Fibroblast of pulmonary artery (primary cell): ENCODE measurements around the gene ITGA2B.
A peak's percentile ranks its signal among the peaks of the same experiment; 100 is the strongest.
"Not testable (repeated sequence)": the region's sequence is repeated elsewhere in the genome, so short reads cannot be mapped to it uniquely, and the experiment has no call there.

Source experiments
- DNase-seq: peaks from one replicate; pipeline ENCODE4 v3.0.0-alpha.2; 2010; ENCODE audit warnings: low read depth
- H3K4me3 ChIP-seq: replicated peaks from 2 replicates; pipeline ENCODE4 v1.5.1; 2011; ENCODE audit warnings: low read depth, mild to moderate bottlenecking, control low read depth, low read length, moderate library complexity
- TF ChIP-seq, protein P1 (sequence below): IDR thresholded peaks from 2 replicates; pipeline ENCODE4 v1.5.1; 2011; ENCODE audit warnings: mild to moderate bottlenecking, control low read depth, low read length, inconsistent platforms; ENCODE audit errors: missing control alignments

Gene ITGA2B

DNA sequence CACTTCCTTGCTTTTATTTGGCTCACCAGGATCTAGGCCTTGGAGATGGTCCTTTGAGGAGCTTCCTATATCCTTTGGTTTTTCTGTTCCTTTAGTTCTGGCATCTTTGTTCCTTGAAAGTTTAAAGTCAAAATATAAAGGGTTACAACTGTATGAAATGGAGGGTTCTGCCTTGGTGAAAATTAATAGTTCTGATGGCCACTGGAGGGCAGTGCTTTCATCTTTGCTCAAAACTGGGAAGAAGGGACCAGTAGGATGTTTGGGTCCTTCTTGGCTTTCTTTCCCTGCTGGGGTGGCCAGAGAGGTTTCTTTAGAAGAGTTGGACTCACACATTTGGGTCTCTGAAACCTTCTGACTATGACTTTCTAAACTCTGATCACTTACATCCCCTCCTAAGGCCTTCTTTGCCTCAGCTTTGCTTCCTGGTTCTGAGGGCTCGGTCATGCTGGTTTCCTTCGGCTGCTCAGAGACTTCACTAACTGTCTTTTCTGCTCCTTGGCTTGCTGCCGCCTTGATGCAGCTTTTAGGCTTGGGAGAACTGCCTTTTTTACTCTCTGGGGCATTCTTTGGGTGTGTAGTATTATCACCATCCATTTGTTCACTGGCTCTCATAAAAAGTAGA, 10.9 kb upstream of the ITGA2B start:
- no peak overlapping the region for H3K4me3 ChIP-seq
- DNase-seq, result peak; percentile 45
- TF ChIP-seq, protein P1, sequence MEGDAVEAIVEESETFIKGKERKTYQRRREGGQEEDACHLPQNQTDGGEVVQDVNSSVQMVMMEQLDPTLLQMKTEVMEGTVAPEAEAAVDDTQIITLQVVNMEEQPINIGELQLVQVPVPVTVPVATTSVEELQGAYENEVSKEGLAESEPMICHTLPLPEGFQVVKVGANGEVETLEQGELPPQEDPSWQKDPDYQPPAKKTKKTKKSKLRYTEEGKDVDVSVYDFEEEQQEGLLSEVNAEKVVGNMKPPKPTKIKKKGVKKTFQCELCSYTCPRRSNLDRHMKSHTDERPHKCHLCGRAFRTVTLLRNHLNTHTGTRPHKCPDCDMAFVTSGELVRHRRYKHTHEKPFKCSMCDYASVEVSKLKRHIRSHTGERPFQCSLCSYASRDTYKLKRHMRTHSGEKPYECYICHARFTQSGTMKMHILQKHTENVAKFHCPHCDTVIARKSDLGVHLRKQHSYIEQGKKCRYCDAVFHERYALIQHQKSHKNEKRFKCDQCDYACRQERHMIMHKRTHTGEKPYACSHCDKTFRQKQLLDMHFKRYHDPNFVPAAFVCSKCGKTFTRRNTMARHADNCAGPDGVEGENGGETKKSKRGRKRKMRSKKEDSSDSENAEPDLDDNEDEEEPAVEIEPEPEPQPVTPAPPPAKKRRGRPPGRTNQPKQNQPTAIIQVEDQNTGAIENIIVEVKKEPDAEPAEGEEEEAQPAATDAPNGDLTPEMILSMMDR, result peak; percentile 55

DNA sequence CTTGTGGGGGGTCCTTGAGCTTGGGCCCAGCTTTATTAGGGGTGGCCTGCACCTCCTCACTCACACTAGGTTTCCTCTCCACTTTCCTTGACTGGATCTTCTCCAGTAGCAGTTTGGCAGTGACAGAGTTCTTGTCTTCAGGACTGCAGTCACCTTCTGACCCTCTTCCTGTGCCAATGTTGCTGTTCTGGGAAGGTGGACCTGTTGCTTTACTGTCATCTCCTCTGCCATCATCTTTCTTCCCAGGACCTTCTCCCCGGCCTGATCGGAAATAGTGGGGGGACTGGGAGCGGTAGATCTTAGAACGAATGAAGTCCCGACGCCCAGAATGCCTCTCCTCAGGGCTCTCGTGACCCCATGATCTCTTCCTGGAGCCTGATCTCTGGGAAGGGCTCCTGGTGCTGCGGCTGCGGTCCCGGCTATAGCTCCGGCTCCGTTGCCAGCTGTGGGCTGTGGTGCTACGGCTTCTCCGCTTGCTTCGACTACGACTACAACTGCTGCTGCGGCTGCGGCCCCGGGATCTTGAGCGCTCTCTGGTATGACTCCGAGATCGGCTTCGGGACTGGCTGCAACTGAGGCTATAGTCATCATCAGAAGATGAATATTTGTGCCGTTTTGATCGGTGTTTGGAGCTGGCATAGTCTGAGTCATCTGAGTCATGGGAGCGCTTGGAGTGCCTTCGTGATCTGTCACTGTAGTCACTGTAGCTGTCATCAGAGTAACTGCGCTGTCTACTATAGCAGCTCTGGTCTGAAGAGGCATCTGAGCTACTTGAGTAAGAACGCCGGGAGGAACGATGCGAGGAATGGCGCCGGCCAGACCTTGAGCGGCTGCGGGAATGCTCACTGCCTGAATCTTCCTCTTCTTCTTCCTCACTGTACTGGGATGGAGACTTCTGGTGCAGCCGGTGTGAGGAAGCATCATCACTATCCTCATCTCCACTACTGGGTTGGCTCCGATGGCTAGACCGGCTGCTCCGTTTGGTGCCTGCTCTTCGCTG, 9.5 kb upstream of the ITGA2B start:
- TF ChIP-seq, protein P1, result no peak
- no peak overlapping the region for H3K4me3 ChIP-seq
- no peak for DNase-seq

DNA sequence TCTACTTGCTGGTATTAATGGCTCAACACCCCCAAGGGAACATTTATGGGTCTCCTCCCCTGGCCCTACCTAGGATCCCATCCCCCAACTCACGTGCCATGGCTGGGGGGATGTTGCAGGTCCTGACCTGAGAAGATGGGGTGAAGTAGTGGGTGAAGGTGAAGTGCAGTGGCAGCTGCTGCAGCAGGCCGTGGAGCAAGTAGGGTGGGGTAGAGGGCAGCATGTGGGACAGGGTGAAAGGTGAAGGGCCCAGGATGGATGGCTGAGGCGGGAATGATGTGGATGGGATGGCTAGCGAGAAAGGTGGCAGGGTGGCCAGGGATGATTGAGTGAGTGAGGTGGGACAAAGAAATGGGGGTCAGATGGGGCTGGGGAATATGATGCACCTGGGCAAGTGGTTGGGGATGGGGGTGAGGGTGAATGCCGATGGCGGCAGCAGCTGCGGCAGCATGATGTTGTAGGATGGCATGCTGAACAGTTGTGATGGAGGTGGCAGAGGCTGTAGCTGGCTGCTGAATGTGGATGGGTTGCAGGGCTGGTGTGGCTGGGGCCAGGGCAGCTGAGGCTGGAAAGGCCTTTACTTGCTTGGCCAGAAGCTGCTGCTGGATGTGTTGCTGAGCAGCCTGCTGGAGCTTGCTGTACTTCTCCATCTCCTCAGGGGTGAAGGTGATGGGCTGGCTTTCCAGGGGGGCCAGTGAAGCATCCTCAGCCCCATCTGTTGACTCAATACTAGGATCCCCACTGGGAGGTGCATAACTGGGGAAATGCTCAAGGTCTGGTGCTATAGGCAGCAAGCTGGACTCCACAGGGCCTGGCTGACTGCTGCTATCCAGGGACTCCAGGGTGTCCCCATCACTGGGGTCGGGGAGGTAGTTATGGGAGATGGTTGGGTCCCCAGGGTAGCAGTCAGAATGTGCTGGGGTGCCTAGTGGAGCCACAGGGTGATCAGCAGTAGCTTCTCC, 8.3 kb upstream of the ITGA2B start:
- DNase-seq, result no peak
- TF ChIP-seq, protein P1, result no peak
- H3K4me3 ChIP-seq, result no peak overlapping the region

DNA sequence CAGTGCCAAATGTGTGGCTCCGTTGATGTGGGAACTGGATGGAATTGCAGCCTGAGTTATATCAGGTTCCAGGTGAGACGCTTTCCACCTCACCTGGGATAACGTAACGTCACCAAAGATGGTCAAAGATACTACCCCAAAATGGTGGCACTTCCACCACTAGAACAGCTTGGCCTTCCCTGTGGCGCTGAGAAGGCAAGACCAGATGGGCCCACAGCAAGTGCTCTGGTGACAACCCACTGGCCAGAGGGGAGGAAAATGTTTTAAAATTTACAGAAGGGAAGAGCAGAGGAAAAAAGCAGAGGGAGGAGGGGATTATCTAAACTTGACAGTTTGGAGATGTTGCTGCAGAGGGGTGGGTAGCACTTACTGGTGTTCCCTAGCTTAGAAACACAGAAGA, 7.5 kb upstream of the ITGA2B start:
- no peak overlapping the region for H3K4me3 ChIP-seq
- DNase-seq, result no peak
- TF ChIP-seq, protein P1, result no peak

DNA sequence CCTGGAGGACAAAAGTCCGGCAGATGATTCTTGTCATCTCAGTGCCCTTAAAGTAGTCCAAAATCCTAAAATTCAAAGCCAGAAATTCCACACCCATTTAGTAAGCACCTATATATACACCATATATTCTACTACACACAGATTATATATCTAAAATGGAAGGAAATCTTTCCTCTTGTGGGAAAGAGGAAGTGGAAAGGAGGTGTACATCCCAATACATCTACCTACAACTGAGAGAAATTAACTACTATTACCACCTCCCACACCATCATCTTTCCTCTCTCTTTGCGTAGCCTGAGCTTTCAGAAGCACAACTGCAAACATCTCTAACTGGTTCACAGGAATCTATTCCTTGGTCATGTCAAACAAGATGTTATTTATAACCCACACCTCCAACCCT, 5.4 kb upstream of the ITGA2B start:
- TF ChIP-seq, protein P1, result no peak
- no peak for DNase-seq
- no peak overlapping the region for H3K4me3 ChIP-seq

DNA sequence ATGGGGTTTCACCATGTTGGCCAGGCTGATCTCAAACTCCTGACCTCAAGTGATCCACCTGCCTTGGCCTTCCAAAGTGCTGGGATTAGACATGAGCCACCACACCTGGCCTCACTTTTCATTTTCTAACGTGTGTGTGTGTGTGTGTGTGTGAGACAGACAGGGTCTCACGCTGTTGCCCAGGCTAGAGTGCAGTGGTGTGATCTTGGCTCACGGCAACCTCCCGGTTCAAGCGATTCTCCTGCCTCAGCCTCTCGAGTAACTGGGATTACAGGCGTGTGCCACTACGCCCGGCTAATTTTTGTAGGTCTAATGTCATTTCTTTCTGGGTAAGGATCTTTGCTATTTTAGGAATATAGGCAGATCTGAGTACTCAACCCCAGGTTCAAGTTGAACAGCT, 4.7 kb upstream of the ITGA2B start:
- not testable (repeated sequence) for DNase-seq

More for the DNA sequence above, 4.7 kb upstream of the ITGA2B start:
- not testable (repeated sequence) for H3K4me3 ChIP-seq
